Ishikawa (cell line): Measurements from ENCODE around the gene CDKN2B-AS1.

ENCODE experiments used
- MAX ChIP-seq: IDR thresholded peaks from 2 replicates; pipeline ENCODE4 v1.6.1; 2012
- RAD21 ChIP-seq: IDR thresholded peaks from 2 replicates; pipeline ENCODE4 v1.6.1; 2012; ENCODE audit warnings: low read depth

GRCh38 chr9:21967702-21968101 lies 26.9 kb upstream of the CDKN2B-AS1 start:
- TF ChIP-seq MAX (no peak), RAD21 (no peak)
